HT-29 (cell line): ENCODE measurements around the gene GPR42. TPM values are rescaled to one million over a fixed set of nuclear protein-coding genes. Genes with fewer than 3 reads are reported as not detected.

Experiments used
- DNase-seq: peaks from one replicate; pipeline ENCODE4 v3.0.0-alpha.2; 2015; ENCODE audit warnings: low spot score
- total RNA-seq: library from RNA; depleted of rRNA; stranded (reverse); fragments of >200 nt; shearing (Covaris generic); gene quantifications from 2 replicates; pipeline ENCODE4 v1.2.3, GENCODE V29; 2014; rRNA removed

GPR42 gene, protein sequence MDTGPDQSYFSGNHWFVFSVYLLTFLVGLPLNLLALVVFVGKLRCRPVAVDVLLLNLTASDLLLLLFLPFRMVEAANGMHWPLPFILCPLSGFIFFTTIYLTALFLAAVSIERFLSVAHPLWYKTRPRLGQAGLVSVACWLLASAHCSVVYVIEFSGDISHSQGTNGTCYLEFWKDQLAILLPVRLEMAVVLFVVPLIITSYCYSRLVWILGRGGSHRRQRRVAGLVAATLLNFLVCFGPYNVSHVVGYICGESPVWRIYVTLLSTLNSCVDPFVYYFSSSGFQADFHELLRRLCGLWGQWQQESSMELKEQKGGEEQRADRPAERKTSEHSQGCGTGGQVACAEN
- not detected in 2 replicates for total RNA-seq

DNA sequence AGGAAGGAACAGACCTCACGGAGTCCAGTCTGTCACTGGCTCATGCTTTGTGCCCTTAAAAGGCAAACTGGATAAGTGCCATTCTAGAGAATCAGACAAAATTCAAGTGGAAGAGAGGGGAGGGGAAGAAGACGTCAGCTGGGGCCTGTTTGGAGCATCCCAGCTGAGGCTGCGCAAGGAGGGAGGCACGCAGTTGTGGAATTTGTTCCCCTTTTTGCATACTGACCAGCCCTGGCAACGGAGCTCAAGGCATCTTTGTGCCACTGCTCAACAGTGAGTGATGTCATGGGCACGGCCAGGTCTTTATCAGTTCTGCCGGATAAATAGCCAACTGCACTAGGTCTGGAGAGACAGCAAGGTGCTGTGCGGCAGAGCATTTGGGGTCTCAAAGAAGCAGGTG lies at the start of gene GPR42:
GPR42 (plus strand) TSS at position 347 of the 400 bp plus-strand sequence. CDS start 292 bp downstream, outside the sequence.
- DNase-seq, result no peak

DNA sequence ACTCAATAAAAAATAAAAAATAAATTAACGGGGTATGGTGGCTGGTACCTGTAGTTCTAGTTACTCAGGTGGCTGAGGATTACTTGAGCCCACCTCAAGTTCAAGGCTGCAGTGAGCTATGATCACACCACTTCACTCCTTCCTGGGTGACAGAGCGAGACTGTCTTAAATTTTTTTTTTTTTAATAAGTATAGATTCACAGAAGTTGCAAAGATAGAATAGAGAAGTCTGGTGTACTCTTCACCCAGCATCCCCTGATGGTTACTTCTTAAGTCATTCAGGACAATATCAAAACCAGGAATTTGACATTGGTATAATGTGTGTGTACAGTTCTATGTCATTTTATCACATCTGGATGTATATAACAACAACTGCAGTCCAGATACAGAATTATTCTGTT lies 49.6 kb upstream of the GPR42 start:
- no peak for DNase-seq

DNA sequence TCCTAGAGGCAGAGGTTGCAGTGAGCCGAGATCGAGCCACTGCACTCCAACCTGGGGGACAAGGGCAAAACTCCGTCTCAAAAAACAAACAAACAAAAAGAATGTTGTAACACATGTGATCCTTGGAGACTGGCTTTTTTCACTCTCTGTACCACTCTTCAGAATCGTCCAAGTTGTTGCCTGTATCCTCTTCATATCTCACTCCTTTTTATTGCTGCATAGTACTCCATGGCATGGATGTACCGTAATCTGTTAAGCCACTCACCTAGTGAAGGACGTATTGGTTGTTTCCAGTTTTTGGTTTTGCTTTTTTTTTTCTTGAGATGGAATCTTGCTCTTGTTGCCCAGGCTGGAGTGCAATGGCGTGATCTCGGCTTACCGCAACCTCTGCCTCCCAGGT lies 48.9 kb upstream of the GPR42 start:
- DNase-seq, result no peak

DNA sequence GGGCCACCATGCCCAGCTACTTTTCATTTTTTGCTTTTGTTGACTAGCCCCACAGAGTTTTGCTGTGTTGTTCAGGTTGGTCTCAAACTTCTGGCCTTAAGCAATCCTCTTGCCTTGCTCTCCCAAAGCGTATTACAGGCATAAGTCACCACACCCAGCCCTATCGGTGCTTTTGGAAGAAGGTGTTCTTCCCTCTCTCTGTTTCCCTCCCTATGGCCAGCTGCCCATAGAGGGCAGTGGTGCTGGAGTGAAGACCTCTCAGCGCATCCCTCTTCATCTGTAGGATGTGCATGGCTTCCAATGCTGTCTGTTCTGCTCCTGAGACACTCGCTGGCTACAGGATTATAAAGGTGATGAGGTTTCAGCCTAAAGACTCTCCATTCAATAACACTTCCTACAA lies 43.2 kb upstream of the GPR42 start:
- DNase-seq, result peak; percentile 36

DNA sequence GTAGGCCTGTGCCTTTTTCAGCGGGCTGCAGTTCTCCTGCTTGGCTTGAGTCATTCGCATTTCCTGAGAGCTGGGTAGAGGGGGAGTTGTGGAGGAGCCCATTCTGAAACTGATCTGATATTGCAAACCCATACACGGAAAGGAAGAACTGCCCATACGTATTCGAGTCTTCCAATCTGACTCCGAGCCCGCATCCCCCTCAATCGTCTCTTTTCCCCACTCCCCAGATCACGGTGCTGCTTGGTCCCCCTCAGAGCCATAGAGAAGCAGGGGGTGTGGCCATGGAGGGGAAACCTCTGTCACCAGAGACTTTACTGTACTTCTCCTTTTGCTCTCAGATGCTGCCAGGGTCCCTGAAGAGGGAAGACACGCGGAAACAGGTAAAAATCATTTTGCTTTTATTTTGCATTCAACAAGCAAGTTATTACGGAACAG lies 42.0 kb upstream of the GPR42 start, which contains the start of gene CD22:
CD22 (plus strand) TSS at position 337 of the 435 bp plus-strand sequence. CDS start 2,854 bp downstream, outside the sequence.
- no peak for DNase-seq

DNA sequence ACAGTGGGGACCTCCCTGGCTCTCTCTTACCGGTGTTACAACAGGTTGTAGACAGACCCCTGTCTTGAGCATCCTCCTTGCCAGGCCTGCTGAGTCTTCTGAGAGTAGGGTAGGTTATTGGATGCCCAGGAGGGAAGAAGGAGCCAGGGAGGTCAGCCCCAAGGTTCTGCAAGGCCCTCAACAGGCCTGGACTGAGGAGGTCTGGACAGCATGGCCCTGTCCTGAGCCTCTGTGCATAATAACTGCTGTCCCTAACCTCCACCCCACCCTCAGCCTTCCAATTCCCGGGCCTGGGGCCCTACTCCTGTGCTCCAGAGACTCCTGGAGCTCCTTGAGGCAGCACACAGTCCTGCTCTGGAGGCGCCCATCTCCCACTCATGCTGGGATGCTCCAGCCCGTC lies 41.5 kb upstream of the GPR42 start:
- no peak for DNase-seq

DNA sequence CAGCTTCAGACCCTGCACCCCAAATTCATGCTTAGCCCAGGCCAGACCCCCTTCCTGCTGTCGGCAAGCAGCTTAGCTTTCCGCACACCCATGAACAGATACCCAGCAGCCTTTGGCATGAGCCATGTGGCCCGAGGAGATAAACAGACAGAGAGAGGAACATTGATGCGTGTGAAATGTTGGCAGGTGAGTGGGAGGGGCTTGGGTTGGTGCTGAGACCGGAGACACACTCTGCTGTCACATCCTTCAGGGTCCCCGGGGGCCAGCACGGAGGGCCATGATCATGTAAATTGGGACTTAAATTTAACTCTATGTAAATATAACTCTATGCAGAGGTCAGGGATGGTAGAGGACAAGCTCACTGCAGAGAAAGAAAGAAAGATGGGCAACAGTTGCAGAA lies 40.4 kb upstream of the GPR42 start:
- no peak for DNase-seq

DNA sequence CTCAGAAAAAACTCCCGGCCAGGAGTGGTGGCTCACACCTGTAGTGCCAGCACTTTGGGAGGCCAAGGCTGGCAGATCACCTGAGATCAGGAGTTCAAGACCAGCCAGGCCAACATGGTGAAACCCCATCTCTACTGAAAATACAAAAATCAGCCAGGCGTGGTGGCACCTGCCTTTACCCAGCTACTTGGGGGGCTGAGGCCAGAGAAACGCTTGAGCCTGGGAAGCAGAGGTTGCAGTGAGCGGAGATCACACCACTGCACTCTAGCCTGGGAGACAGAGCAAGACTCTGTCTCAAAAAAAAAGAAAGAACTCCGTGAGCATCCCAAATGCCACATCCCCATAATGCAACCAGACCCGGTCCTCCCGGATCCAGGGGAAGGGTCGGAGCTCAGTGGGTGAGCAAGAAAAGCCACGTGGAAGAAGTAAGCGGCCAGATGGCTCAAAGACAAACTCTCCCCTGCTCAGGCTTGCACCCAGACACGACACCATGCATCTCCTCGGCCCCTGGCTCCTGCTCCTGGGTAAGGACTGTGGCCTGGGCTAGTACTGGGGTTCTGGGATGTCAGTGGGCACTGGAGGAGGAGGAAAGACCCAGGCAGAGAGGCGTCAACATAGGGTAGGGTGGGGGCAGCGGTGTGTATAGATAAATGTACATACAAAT lies 39.2 kb upstream of the GPR42 start:
- DNase-seq, result no peak

DNA sequence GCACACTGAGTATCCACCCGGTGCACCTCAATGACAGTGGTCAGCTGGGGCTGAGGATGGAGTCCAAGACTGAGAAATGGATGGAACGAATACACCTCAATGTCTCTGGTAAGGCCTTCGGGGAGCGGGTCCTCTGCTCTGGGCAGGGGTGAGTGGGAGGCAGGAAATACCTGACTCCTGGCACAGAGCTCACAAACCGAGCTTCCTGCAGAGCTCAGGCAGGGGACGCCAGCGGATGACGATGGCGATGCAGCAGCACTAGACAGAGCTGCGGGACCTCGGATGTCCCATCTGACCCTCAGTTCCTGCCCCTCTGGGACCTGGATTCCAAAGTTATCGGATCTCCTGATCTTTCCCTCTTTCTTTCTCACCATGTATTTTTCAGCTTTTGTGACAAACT lies 38.1 kb upstream of the GPR42 start:
- no peak for DNase-seq

DNA sequence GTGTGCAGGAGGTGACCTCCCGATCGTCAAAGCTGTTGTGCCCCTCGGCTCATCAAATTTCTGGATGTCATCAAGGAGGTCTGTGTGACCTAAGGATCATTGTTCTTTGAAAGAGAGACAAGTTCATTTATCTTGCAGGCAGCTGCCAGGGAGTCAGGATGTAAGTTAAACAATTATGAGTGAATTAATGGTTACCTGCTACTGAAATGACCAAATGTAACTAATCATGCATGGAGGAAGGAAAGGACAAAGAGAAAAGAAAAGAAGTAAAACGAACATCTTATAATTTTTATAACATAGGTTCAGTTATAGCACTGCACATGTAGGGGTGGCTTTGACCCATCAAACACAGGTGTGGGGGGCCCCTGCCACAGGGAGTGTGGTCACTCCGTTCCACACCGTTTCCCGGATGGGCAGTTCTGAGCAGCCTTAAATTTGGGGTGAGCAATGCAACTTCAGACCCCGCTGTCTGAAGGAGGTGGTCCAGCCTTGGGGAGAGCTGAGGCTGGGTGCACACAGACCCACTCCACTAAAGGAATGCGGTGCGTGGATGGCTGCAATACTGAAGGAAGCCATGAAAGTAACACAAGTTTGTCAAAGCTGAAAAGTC lies 36.6 kb upstream of the GPR42 start:
- DNase-seq, result no peak

DNA sequence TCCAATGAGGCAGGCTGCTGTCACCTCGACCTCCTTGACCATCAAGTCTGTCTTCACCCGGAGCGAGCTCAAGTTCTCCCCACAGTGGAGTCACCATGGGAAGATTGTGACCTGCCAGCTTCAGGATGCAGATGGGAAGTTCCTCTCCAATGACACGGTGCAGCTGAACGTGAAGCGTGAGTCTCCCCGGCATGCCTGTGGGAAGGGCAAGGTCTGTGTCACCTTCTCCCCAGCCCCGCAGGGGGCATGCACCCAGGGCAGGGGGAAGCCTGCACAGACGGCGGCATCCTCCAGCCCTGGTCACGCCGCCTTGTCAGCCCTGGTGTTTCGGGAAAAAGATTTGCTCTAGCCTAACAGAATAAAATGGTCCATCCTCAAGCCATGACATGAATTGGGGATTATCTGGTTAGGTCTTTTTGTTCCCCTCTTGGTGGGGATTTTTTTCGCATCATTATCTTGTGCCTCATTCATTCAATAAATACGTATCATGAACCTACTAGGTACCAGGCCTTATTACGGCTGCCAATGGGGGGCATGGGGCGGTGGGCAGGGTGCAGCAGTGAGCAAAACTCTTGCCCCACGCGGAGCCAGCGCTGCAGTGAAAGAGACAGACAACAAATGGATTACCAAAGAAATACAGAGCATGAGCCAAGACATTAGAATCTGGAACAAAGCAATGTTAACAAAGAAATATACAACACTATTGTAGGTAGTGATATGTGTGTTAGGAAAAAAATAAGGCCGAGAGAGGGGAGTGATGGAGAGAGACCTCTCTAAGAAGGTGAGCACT lies 34.5 kb upstream of the GPR42 start:
- no peak for DNase-seq

DNA sequence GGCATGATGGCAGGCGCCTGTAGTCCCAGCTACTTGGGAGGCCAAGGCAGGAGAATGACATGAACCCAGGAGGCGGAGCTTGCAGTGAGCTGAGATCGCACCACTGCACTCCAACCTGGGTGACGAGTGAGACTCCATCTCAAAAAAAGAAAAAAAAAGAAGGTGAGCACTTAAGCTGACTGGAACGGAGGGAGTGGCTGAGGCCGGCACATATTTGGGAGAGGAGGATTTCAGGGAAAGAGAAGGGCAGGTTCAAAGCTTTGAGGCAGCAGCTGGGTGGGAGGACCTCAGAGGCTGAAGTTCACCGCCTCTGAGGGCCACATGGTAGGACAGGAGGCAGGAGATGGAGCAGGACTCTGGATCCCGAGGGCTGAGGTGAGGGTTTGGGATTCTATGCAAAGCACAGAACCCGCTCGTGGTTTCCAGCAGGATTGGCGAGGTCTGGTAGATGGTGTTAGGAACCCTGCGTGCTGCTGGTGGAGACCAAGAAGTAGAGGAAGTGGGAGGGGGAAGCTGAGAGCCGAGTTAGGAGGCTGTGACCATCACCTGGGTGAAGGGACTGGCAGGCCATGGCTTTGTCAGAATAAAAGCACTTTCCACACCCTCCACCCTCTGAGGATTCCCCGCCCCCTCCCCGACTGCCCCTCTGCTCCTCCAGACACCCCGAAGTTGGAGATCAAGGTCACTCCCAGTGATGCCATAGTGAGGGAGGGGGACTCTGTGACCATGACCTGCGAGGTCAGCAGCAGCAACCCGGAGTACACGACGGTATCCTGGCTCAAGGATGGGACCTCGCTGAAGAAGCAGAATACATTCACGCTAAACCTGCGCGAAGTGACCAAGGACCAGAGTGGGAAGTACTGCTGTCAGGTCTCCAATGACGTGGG lies 33.5 kb upstream of the GPR42 start:
- no peak for DNase-seq

DNA sequence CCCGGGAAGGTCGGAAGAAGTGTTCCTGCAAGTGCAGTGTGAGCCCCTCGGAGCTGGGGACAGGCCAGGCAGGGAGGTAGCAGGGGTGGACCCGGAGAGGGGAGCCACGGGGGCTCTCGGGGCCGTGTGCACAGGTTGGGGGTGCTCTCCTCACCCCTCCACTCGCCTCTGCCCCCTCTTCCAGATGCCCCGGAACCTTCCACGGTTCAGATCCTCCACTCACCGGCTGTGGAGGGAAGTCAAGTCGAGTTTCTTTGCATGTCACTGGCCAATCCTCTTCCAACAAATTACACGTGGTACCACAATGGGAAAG lies 32.9 kb upstream of the GPR42 start:
- no peak for DNase-seq

DNA sequence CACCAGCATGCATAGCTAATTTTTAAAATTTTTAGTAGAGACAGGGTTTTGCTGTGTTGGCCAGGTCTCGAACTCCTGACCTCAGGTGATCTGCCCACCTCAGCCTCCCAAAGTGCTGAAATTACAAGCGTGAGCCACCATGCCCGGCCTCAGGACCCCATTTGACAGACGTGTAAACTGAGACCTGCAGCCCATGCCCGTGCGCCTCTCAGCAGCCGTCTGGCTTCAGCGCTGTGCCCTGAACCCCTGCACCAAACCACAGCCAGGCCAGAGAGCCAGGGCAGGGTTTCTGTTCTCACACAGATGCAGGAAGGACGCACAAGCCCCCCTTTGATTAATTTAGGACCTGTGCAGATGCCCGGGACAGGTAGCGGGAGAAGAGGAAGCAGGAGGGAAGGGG lies 30.4 kb upstream of the GPR42 start:
- DNase-seq, result no peak

DNA sequence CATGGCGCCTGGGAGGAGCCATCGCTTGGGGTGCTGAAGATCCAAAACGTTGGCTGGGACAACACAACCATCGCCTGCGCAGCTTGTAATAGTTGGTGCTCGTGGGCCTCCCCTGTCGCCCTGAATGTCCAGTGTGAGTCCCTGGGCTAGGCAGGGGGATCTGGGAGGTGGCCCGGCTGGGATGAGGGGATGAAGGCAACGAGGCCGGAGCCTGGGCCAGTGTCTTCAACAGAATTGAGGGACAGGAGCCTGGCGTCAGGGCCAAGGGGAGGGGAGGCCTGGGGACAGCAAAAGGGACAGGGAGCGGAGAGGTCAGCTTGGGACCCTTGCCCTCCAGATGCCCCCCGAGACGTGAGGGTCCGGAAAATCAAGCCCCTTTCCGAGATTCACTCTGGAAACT lies 29.9 kb upstream of the GPR42 start:
- no peak for DNase-seq

DNA sequence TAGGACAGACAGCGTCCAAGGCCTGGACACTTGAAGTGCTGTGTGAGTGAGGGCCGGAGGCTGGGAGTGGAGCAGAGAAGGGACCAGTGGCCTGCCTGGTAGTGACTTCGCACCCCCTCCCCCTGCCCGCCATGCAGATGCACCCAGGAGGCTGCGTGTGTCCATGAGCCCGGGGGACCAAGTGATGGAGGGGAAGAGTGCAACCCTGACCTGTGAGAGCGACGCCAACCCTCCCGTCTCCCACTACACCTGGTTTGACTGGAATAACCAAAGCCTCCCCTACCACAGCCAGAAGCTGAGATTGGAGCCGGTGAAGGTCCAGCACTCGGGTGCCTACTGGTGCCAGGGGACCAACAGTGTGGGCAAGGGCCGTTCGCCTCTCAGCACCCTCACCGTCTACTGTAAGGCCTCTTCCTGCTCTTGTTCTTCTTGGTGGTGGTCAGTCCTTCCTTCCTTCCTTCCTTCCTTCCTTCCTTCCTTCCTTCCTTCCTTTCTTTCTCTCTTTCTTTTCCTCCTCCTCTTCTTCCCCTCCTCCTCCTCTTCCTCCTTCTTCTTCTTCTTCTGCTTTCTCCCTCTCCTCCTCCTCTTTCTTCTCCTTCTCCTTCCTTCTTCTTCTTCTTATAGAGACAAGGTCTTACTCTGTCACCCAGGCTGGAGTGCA lies 29.2 kb upstream of the GPR42 start:
- no peak for DNase-seq

DNA sequence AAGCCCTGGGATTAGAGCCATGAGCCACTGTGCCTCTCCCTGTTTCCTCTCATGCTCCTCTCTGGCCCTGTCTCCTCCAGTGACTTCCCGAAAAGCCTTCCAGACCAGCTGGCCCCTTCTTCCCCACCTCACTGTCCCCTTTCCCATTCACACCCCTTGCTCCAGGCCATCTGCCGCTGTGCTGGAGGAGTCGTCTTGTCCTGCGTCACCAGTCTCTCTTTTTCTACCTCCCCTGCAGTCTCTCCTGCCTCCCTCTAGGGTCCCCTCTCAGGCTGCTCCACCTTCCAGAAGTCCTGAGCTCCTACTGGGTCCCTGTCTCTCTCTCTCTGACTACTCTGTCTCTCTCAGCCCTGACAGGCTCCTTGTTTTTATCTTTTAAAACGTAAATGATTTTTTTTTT lies 28.4 kb upstream of the GPR42 start:
- DNase-seq, result no peak

DNA sequence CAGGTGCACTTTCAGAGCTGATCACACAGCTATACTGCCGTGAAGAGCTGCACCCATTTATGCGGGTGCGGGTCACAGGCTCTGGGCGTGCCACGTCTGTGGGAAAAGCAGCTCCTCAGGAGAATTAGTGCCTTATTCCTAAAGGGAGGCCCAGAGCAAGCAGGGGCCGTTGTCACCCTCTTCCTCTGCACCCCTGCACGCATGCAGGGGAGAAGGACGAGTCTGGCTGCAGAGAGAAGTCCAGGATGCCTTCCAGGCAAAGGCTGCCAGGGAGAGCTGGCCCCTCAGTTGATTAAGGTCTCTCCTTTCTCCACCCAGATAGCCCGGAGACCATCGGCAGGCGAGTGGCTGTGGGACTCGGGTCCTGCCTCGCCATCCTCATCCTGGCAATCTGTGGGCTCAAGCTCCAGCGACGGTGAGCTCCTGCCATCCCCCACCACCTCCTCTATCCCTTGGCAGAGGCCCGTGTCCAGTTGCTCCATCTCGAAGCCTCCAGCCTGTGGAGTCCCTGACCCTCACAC lies 26.3 kb upstream of the GPR42 start:
- DNase-seq, result no peak

DNA sequence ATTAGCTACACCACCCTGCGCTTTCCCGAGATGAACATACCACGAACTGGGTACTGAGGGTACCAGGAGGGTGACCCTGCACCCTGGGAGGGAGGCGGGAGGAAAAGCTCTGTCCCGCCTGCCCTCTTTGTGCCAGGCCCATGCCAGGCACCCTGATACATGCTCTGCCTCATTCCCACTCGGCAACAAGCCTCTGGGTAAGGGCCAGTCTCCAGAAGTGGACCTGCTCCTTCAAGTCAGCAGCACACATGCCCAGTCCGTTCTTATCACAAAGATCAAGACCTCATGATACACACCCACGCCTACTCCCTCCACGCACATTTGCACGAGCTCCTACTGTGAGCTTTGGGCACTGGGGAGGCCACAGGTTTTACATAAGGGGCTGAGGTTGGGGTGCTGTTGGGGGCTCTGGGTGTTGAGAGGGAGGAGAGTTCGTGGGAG lies 25.2 kb upstream of the GPR42 start:
- DNase-seq, result no peak
